ENCODE data around the gene ISOC2. TPM values are rescaled to one million over a fixed set of nuclear protein-coding genes. Genes with fewer than 3 reads are reported as not detected.
"Not testable (repeated sequence)": the region's sequence is repeated elsewhere in the genome, so short reads cannot be mapped to it uniquely, and the experiment has no call there.

ISOC2 gene
- total RNA-seq, 1 donor from 2014 or later, result 63.3 TPM

DNA sequence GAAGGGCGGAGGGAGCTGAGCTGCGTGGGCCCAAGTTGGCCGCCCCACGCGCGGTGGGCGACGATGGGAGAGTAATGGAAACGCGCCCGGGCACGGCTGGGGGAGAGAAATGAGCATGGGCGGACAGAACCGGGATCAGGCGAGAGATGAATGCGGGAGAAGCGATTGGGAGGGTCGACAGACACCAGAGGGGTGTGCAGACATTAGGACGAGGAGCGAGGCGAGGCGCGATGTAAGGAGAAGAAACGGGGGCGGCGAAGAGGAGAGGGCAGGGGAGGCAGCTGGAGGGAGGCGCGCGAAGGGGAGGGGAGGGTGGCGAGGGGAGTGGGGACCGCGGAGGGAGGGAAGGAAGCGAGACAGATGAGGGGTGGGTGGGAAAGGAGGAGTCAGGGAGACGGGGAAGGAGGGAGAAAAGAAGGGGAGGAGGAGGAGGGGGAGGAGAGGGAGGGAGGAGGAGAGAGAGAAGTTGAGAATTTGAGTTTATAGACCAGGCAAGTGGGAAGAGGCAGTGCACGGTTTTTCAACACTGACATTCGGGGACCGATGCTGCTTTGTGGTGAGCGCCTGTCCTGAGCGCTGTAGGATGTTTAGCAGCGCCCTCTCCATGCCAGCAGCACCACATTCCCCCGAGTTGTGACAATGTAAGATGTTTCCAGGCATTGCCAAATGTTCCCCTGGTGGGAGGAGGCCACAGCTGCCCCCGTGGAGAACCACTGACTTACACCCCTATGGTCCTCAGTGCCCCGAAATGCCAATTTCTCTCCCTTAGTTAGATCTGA lies 18.2 kb downstream of the ISOC2 start, which contains the start of gene SHISA7:
Gene SHISA7 (minus strand): TSS at position 256 of the 779 bp plus-strand sequence. CDS start 437 bp downstream, outside the sequence.
- no peak for DNase-seq (ENCODE audit: low read depth, low spot score)

DNA sequence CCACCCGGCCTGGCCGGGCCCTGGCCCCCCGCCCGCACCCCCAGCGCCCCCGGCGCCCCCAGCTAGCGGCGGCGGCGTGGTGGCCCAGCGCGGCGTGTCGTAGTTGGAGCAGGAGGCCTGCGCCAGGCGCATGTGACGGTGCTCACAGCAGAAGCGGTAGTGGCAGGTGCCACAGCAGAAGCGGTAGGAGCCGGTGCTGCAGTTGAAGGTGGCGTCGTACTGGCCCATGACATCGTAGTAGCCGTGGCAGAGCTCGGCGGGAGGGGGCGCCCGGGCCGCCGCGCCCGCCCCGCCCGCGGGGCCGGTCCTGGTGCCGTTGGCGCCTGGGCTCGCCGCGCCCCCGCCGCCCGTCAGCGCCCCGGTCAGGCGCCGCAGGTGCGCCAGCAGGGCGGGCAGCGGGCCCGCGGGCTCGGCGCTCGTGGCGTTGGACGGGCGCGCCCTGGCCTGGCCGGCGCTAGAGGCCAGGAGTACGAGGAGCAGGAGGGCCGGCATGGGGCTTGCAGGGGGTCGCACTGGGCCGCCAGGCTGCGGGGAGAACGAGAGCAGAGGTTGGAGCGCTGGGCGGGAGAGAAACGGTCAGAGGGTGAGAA lies 19.0 kb downstream of the ISOC2 start:
- no peak for DNase-seq (ENCODE audit: low read depth, low spot score)

DNA sequence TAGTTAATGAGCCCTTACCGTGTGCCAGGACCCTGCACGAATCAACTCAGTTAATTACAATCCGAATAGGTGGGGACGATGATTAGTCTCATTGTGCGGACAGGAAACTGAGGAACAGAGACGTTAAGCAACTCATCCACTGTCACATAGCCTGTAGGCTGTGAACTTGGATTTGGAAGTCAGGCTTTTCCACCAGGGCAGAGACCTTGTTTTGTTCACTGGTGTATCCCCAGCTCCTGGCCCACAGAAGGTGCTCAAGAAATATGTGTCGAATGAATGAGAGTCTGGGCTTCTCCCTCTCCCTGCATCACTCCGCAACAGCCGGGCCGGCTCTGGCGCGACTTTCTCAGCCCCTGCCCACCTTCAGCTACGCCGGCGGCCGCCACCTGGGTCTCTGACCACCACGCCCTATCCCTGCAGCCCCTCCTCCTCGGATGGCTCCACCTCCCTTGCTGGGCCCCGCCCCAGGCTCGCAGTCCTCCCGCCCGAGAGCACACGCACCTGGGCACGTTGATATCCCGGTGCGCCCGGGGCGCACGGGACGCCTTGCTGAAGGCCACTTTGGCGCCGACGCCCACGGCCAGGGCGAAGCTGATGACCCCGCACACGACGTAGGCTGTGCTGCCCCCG lies 19.6 kb downstream of the ISOC2 start:
- no peak for DNase-seq (ENCODE audit: low read depth, low spot score)

DNA sequence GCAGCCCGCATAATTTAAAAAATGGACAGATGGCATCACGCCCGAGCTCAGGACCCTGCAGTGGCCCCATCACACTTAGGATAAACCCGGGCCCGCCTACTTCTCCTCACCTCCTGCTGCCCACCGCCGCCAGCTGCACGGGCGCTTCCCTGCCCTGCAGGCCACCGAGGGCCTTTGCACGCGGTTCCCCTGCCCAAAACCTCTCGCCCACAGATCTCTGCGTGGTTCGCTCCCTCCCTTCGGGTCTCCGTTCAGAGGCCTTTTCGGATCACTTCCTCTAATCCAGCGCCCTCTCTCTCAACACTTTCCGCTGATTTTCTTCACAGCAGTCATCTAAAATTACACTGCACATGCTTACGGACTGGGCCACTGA lies 20.1 kb downstream of the ISOC2 start:
- no peak for DNase-seq (ENCODE audit: low read depth, low spot score)

DNA sequence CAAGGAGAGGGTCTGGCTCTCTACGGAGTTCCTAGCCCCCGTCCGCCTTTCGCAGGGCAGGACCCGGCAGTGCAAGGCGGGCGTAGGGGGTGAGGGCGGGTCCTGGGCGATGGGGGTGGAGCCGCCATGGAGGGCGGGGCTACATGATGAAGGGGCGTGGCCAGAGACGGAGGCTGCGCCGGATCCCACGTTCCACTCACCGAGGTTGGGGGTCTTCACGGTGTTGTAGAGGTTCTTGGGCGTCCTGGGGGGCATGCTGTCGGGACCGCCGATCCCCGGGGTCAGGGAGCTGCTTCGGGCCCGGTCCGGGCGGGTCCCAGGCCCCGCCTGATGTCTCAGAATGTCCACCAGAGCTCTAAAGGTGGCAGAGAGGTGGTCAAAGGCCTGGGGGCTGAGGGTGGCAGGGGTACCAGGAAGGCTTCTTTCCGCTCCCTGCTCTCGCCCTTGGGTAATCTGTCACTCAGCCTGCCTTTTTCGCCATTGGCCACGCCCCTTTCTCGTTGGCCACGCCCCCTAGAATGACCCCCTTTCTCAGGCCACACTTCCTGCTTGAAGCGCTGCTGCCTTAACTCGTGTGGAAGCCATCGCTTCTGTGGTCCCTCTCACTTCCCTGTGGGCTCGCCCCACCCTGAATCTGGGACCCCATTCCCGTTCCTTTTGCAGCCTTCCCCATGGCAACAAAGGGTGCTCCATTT lies 20.9 kb downstream of the ISOC2 start:
- no peak for DNase-seq (ENCODE audit: low read depth, low spot score)

- DNase-seq (ENCODE audit: low read depth, low spot score), result no peak
Observed at GRCh38 chr19:55439052-55439451, 22.4 kb downstream of the ISOC2 start.

DNA sequence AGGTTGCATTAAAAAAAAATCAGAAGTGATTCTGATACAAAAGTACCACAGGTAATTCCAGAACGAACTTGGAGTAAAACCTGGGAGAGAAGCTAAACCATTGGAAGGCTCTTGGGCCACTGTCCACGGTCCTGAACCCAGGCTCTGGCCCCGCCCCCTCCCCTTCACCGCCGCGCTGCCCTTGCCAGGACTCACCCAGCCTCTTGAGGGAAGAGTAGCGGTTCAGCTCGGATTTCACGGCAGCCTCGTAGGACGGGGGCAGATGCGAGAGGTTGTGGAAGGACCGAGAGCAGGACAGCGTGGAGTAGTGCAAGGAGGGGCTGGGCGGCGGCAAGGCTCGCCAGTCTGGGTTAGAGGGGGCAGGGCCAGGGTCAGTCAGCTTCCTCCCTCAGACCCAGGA lies 24.0 kb downstream of the ISOC2 start:
- no peak for DNase-seq (ENCODE audit: low read depth, low spot score)

DNA sequence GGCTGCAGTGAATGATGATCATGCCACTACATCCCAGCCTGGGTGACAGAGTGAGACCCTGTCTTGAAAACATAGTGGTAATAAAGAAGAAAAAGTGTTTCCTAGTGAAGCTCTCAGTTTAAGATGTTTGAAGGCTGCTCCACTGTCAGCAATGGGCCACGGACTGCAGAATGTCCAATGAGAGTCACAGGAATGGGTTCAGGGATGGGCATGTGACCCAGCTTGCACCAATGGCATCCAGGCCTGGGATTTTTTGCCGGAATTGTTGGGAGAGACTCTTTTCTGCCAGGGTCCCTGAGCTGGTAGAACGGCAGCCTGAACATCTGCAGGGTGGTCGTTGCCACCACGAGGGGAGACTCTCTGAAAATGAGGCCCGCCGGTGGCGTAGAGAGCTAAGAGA lies 24.6 kb downstream of the ISOC2 start:
- no peak for DNase-seq (ENCODE audit: low read depth, low spot score)

- DNase-seq (ENCODE audit: low read depth, low spot score), result no peak
Observed at GRCh38 chr19:55435020-55435419, 26.4 kb downstream of the ISOC2 start.

GRCh38 chr19:55434356-55434919 lies 27.0 kb downstream of the ISOC2 start:
- no peak for DNase-seq (ENCODE audit: low read depth, low spot score)

DNA sequence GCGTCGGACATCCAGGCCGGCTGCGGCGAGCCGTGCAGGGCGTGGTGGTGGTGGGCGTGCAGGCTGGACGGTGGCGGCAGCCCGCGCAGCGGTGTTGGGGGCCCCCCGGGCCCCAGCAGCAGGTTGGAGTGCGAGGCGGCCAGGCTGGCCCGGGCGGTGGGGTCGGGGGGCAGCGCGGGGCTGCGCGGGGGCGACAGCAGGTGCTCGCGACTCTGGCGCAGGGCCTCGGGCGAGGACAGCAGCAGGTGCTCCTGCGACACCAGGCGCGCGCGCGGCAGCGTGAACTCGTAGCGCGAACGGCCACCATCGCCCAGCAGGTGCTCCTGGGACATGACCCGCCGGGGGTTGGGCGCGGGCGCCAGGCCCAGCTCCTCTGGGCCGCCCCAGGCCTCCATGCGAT lies 28.1 kb downstream of the ISOC2 start:
- DNase-seq (ENCODE audit: low read depth, low spot score), result no peak

DNA sequence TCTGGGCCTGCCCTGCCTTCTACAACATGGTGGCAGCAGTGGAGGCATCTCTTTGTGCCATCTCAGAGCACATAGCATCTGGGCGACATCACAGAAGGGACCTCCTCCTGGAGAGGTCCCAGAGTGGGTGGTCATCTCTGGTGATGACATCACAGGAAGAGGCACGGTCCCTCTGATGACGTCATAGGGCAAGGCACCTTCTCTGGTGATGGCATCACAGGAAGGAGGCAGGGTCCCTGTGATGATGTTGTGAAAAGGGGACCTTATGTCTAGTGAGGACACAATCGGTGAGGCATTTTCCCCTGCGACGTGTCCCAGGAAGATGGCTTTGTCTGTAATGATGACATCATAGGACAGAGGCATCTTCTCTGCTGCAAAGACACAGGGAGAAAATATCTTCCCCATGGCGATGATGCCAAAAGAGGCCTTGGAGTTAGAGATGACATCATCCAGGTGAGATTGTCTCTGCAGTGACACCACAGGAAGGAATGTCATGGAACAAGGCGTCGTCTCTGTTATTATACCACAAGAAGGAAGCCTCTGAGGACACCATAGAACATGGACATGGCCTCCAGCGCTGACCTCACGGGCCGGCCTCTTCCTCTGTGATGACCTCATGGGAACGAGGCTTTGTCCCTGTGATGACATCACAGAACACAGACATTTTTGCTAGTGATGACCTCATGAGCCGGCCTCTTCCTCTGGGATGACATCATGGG lies 29.0 kb downstream of the ISOC2 start:
- DNase-seq (ENCODE audit: low read depth, low spot score), result no peak

DNA sequence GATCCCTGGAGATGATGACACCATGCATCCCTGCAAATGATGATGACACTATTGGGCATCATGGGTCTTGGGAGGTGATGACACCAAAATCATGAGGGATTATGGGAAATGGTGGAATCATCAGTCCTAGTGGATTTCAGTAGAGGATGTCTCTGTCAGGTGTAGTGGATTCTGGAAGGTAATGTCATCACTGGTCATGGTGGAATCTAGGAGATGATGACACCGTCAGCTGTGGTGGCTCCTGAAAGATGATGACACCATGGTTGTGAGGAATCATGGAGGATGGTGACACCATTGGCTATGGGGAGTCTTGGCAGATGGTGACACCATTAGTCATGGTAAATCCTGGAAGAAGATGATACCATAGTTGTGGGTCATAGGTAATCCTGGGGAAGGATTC lies 30.3 kb downstream of the ISOC2 start:
- DNase-seq (ENCODE audit: low read depth, low spot score), result no peak

GRCh38 chr19:55426042-55426441 lies 35.4 kb downstream of the ISOC2 start:
- DNase-seq (ENCODE audit: low read depth, low spot score), result no peak

DNA sequence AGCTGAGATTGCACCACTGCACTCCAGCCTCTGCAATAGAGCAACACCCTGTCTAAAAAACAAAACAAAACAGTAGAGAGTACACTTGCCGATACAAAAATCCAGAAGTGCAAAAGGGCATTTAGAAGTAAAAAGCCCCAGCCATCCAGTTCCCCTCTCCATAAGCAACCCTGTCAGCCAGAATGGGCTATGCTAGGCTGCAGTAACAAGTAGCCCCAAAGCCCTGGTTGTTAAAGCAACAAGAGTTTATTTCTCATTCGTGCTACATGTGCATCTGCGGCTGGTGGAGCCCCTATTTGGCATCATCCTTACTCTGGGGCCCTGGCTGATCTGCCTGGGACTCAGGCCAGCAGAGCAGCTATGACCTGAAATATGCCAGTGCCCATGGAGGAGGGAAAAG lies 36.9 kb downstream of the ISOC2 start:
- no peak for DNase-seq (ENCODE audit: low read depth, low spot score)

GRCh38 chr19:55423225-55424005 lies 38.0 kb downstream of the ISOC2 start:
- no peak for DNase-seq (ENCODE audit: low read depth, low spot score)

- not testable (repeated sequence) for DNase-seq (ENCODE audit: low read depth, low spot score)
Observed at GRCh38 chr19:55421281-55421680, 40.2 kb downstream of the ISOC2 start.

- DNase-seq (ENCODE audit: low read depth, low spot score), result no peak
Observed at GRCh38 chr19:55419624-55420236, 41.7 kb downstream of the ISOC2 start.

DNA sequence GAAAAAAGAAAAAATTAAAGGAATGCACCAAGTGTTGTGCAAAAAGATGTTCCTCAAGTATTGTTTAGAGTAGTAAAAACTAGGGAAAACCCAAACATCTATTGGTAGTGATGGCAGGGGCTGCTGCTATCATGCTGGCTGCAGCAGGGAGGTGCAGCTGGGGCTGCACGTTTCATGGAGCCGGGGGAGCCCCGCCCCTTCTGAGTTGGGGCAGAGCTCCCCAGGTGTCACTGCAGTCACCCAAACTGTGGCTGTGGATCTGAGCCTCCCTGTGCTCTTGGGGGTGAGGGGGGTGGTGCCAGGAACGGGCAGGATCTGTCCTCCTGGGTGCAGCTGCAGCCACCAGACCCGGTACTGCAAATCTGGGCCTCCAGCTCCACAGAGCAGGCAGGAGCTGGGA lies 42.3 kb downstream of the ISOC2 start:
- no peak for DNase-seq (ENCODE audit: low read depth, low spot score)

DNA sequence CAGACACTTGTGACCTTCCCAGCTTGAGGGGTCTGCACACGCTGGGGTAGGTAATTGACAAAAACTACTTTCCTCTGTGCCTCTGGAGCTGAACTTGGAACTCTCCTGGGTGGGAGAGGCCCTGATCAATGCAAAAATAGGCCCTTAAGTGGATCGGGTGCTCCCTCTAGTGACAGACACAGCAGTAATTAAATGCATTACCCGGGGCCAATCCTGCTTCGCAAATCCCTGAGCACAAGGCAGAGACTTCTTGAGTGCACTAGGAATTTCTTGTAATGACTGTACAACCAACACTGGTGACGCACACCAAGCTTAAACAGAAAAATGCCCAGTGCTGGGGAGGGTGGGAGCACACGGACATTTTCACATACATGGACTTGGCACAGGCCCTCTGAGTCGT lies 43.3 kb downstream of the ISOC2 start:
- DNase-seq (ENCODE audit: low read depth, low spot score), result peak; percentile 33
